ENCODE measurements around the gene CHAMP1. TPM values are rescaled to one million over a fixed set of nuclear protein-coding genes. Genes with fewer than 3 reads are reported as not detected.
"Not testable (repeated sequence)": the region's sequence is repeated elsewhere in the genome, so short reads cannot be mapped to it uniquely, and the experiment has no call there.

CHAMP1 gene

DNA sequence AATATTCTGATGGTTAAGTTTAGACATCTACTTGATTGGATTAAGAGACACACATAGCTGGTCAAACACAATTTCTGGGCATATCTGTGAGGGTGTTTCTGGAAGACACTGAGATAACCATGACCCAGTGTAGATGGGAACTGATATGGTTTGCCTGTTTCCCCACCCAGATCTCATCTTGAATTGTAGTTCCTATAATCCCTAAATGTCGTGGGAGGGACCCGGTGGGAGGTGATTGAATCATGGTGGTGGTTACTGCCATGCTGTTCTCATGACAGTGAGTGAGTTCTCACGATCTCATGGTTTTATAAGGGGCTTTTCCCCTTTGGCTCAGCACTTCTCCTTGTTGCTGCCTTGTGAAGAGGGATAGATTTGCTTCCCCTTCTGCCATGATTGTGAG is 33.0 kb downstream of the CHAMP1 start:
- H3K27me3 ChIP-seq (ENCODE audit: insufficient read depth, poor library complexity, severe bottlenecking); H3K27ac ChIP-seq (replicated peaks); H3K4me3 ChIP-seq (replicated peaks; ENCODE audit: insufficient read depth, low read length); DNase-seq (ENCODE audit: low read depth in 1 of 2, low spot score in 1 of 2): not testable (repeated sequence)

DNA sequence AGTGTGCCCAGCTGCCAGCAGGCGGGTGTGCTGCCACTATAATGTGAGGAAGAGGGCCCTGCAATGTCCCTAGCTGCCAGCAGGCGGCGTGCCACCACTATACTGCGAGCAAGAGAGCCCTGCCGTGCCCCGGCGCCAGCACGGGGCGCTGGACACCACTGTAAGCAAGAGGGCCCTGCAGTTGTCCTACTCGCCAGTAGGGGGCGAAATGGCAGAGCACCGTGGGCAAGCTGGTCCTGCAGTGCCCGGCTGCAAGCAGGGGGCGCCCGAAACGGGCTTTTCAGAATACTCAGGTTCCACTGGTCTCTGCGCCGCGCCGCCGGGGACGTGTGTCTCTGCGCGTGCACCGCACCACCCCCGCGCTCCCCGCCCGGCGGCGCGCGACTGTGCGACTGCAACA is 38.5 kb downstream of the CHAMP1 start:
- H3K27ac ChIP-seq (replicated peaks); H3K27me3 ChIP-seq (ENCODE audit: insufficient read depth, poor library complexity, severe bottlenecking); H3K4me3 ChIP-seq (replicated peaks; ENCODE audit: insufficient read depth, low read length): not testable (repeated sequence)
- DNase-seq (ENCODE audit: low read depth in 1 of 2, low spot score in 1 of 2), result peak in 1 of 2 experiments; percentile 54

DNA sequence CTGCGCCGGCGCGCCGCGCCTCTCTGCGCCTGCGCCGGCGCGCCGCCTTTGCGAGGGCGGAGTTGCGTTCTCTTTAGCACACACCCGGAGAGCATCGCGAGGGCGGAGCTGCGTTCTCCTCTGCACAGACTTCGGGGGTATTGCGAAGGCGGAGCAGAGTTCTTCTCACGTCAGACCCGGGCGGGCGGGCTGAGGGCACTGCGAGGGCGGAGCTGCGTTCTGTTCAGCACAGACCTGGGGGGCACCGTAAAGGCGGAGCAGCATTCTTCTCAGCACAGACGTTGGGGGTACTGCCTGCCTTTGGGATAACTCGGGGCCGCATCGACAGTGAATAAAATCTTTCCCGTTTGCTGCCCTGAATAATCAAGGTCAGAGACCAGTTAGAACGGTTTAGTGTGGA is 39.1 kb downstream of the CHAMP1 start:
- not testable (repeated sequence) for H3K27me3 ChIP-seq (ENCODE audit: insufficient read depth, poor library complexity, severe bottlenecking)

More for the DNA sequence above, 39.1 kb downstream of the CHAMP1 start:
- DNase-seq (ENCODE audit: low read depth in 1 of 2, low spot score in 1 of 2); H3K4me3 ChIP-seq (replicated peaks; ENCODE audit: insufficient read depth, low read length); H3K27ac ChIP-seq (replicated peaks): not testable (repeated sequence)

Small RNAs within 50 kb of the gene (microRNA-seq; reads per million reads assigned to microRNA genes)
- gene MIR4502, result not detected

Data from HL-60 (cell line).